HepG2 (cell line): ENCODE data around the gene ZFHX3. TPM values are rescaled to one million over a fixed set of nuclear protein-coding genes. Genes with fewer than 3 reads are reported as not detected.

Source experiments
- GATAD1 ChIP-seq: IDR thresholded peaks from 2 replicates; pipeline ENCODE4 v1.6.1; 2016; ENCODE audit warnings: missing genetic modification reagents, missing compliant biosample characterization
- GMEB1 ChIP-seq: sonication (generic); formaldehyde crosslinking; IDR thresholded peaks from 2 replicates; pipeline ENCODE4 v1.5.1; 2020; ENCODE audit warnings: missing genetic modification reagents, mild to moderate bottlenecking, borderline replicate concordance
- GZF1 ChIP-seq: sonication (generic); formaldehyde crosslinking; IDR thresholded peaks from 2 replicates; pipeline ENCODE4 v1.5.1; 2020; ENCODE audit warnings: mild to moderate bottlenecking, missing genetic modification reagents
- JARID2 ChIP-seq: sonication (generic); formaldehyde crosslinking; IDR thresholded peaks from 2 replicates; pipeline ENCODE4 v1.8.1; 2023; ENCODE audit warnings: missing genetic modification reagents, inconsistent platforms; ENCODE audit not compliant: insufficient replicate concordance
- KLF16 ChIP-seq, 2 experiments: sonication (generic) in 1 of 2; formaldehyde crosslinking in 1 of 2; IDR thresholded peaks; 2 replicates each; pipeline versions ENCODE4 v1.6.1 to v1.8.0; 2016 to 2023; ENCODE audit warnings: missing genetic modification reagents in 2 of 2, missing compliant biosample characterization in 1 of 2
- MZF1 ChIP-seq: sonication (generic); formaldehyde crosslinking; IDR thresholded peaks from 2 replicates; pipeline ENCODE4 v1.8.1; 2023; ENCODE audit warnings: mild to moderate bottlenecking, missing genetic modification reagents, borderline replicate concordance
- PBX2 ChIP-seq: IDR thresholded peaks from 2 replicates; pipeline ENCODE4 v1.6.1; 2016; ENCODE audit warnings: control low read depth
- SMAD9 ChIP-seq: sonication (generic); formaldehyde crosslinking; IDR thresholded peaks from 2 replicates; pipeline ENCODE4 v1.5.1; 2020; ENCODE audit warnings: mild to moderate bottlenecking, missing genetic modification reagents
- STAG1 ChIP-seq: sonication (generic); formaldehyde crosslinking; IDR thresholded peaks from 2 replicates; pipeline ENCODE4 v1.4.0; 2020; ENCODE audit warnings: missing genetic modification reagents
- TERF1 ChIP-seq: sonication (generic); formaldehyde crosslinking; IDR thresholded peaks from 2 replicates; pipeline ENCODE4 v1.8.0; 2022; ENCODE audit warnings: mild to moderate bottlenecking, missing genetic modification reagents, moderate library complexity
- UBTF ChIP-seq: sonication (generic); formaldehyde crosslinking; IDR thresholded peaks from 2 replicates; pipeline ENCODE4 v1.4.0; 2020; ENCODE audit warnings: mild to moderate bottlenecking, missing genetic modification reagents
- XRCC5 ChIP-seq: fragments of 200-400 bp; formaldehyde crosslinking; optimal IDR thresholded peaks from 2 replicates; pipeline ENCODE3; 2017; ENCODE audit warnings: mild to moderate bottlenecking, low read length
- ZBTB25 ChIP-seq: IDR thresholded peaks from 2 replicates; pipeline ENCODE4 v1.6.1; 2018; ENCODE audit warnings: missing genetic modification reagents
- ZNF282 ChIP-seq: fragments of 450-650 bp; IDR thresholded peaks from 2 replicates; pipeline ENCODE4 v1.6.1; 2018; ENCODE audit not compliant: partially characterized antibody
- ZNF446 ChIP-seq: sonication (generic); formaldehyde crosslinking; IDR thresholded peaks from 2 replicates; pipeline ENCODE4 v1.5.0; 2020; ENCODE audit warnings: mild to moderate bottlenecking, missing genetic modification reagents
- ZNF510 ChIP-seq: sonication (generic); formaldehyde crosslinking; IDR thresholded peaks from 2 replicates; pipeline ENCODE4 v1.4.0; 2020; ENCODE audit warnings: low read depth, mild to moderate bottlenecking, missing genetic modification reagents
- ZNF543 ChIP-seq: sonication (generic); formaldehyde crosslinking; IDR thresholded peaks from 2 replicates; pipeline ENCODE4 v1.4.0; 2020; ENCODE audit warnings: mild to moderate bottlenecking, missing genetic modification reagents
- ZNF678 ChIP-seq: sonication (generic); formaldehyde crosslinking; IDR thresholded peaks from 2 replicates; pipeline ENCODE4 v1.4.0; 2020; ENCODE audit warnings: mild to moderate bottlenecking, missing genetic modification reagents
- ZNF724P ChIP-seq: sonication (generic); formaldehyde crosslinking; IDR thresholded peaks from 2 replicates; pipeline ENCODE4 v1.8.0; 2022; ENCODE audit warnings: missing genetic modification reagents, borderline replicate concordance
- ZNF772 ChIP-seq: sonication (generic); formaldehyde crosslinking; IDR thresholded peaks from 2 replicates; pipeline ENCODE4 v1.5.0; 2020; ENCODE audit warnings: mild to moderate bottlenecking, missing genetic modification reagents
- ZNF776 ChIP-seq: sonication (generic); formaldehyde crosslinking; IDR thresholded peaks from 2 replicates; pipeline ENCODE4 v1.4.0; 2020; ENCODE audit warnings: mild to moderate bottlenecking, missing genetic modification reagents
- ZSCAN21 ChIP-seq: sonication (generic); formaldehyde crosslinking; IDR thresholded peaks from 2 replicates; pipeline ENCODE4 v1.8.0; 2022; ENCODE audit warnings: mild to moderate bottlenecking, missing genetic modification reagents, moderate library complexity, borderline replicate concordance
- polyA plus RNA-seq, 8 experiments: library from polyadenylated mRNA; depleted of rRNA in 3 of 8; stranded (reverse) in 7 of 8; unstranded in 1 of 8; fragments of >200 nt; fragmentation: Illumina TruSeq in 4 of 8; extraction: Trizol in 4 of 8; gene quantifications; 2 replicates each; pipeline versions ENCODE4 v1.2.1 to v1.2.3, GENCODE V29; 2011 to 2016; ENCODE audit warnings: low read depth in 4 of 8, missing spikeins in 1 of 8, mixed read lengths in 1 of 8; ENCODE audit not compliant: insufficient read depth in 1 of 8
- total RNA-seq, 5 experiments: library from RNA; depleted of rRNA; stranded (reverse); fragments of >200 nt; fragmentation: Illumina TruSeq; extraction: Trizol; gene quantifications; 2 replicates each; pipeline ENCODE4 v1.2.3, GENCODE V29; 2016; ENCODE audit warnings: low read depth in 1 of 5

ZFHX3 gene
- total and polyA plus RNA-seq, 2 of the 13 experiments (the other 11 are each of a cell fraction or from before 2014, with no cell fraction given) = 5.0 to 6.0 TPM

GRCh38 chr16:72927199-72928089 is 120.5 kb downstream of the ZFHX3 start (continued):
- peak; percentile 67 for TF ChIP-seq XRCC5
- no peak for TF ChIP-seq JARID2
- TF ChIP-seq UBTF = no peak; the same call in 1 of the 2 replicates
- no peak for TF ChIP-seq ZNF678 (CRISPR knock-in tag)
- no peak for TF ChIP-seq ZNF724P (CRISPR knock-in tag)
- peak; percentile 64 for TF ChIP-seq GATAD1 (CRISPR knock-in tag)
- TF ChIP-seq STAG1 (CRISPR knock-in tag) = no peak; the same call in 1 of the 2 replicates
- no peak; the same call in 1 of the 2 replicates for TF ChIP-seq ZSCAN21 (CRISPR knock-in tag)
- TF ChIP-seq ZNF510 (CRISPR knock-in tag) = no peak
- peak; percentile 80; the same call in 1 of the 2 replicates for TF ChIP-seq ZNF772 (CRISPR knock-in tag)
- peak; percentile 88 for TF ChIP-seq ZBTB25 (CRISPR knock-in tag)
- TF ChIP-seq ZNF776 (CRISPR knock-in tag) = no peak
- TF ChIP-seq TERF1 (CRISPR knock-in tag) = no peak
- no peak for TF ChIP-seq SMAD9 (CRISPR knock-in tag)
- TF ChIP-seq ZNF282 = no peak
- peak in 1 of 2 experiments; percentile 87; a peak in 2 of 4 replicates for TF ChIP-seq KLF16 (CRISPR knock-in tag; IDR thresholded peaks at IDR 0.05)
- 0 out of 2 replicates have a peak, but pooled peaks have one; percentile 12 for TF ChIP-seq GMEB1 (CRISPR knock-in tag)
- TF ChIP-seq MZF1 (CRISPR knock-in tag) = no peak
- no peak; the same call in 1 of the 2 replicates for TF ChIP-seq PBX2
- TF ChIP-seq ZNF543 (CRISPR knock-in tag) = peak; percentile 64; the same call in 1 of the 2 replicates
- TF ChIP-seq GZF1 (CRISPR knock-in tag) = 0 out of 2 replicates have a peak, but pooled peaks have one; percentile 55
- no peak for TF ChIP-seq ZNF446 (CRISPR knock-in tag)
